ENCODE results near the gene TRERF1.

Gene TRERF1

DNA sequence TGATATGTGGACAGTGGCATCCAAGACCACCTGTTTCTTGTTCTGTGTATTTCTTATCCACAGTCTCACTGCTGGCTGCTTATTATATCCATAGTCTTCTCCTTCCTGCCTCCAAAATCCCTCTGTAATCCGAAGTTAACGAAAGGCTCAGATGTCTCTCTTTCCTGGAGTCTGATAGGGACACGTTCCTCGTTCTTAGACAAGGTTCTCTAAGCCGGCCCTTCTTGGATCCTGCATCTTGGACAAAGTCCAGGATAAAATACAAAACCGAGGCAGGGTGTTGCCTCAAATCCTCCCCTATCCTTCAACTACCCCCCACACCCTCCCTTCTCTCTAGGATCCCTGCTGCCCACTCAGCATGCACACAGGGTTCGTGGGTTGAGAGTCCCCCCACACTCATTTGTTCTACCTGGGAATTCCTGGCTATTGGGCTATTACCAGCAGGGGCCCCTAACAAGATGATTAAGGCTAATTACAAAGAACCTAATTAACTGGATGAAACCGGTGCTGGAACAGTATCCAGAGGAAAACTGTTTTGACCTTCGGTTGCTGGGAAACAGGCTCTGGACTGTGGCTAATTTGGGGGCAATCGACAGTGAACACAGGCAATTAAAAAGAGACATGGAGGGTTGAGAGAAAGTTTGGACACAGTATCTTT is 201.3 kb downstream of the TRERF1 start:
- H3K36me3 ChIP-seq (replicated peaks; ENCODE audit: insufficient read depth, low read length), result no peaks in the 10 kb centered on the region

DNA sequence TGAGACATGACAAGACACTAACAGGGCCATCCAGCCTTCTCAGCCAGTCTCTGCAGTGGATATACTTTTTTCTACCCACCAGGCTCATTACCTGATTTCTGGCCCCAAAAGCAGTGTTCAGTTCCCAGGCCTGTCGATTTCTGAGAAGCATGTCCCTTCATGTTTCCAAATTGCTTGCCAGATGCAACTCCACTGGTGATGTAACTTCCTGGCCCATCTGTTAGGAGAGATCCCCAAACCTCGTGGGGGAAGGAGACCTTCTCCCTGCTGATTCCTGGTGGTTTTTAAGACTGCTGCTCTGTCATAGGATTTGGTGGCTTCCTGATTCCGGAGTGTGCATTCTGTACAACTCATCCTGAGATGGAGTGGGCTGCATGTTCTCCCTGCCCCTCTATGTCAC is 202.4 kb downstream of the TRERF1 start:
- H3K79me2 ChIP-seq (ENCODE audit: low read length), result no peaks in the 10 kb centered on the region

More for the DNA sequence above, 201.3 kb downstream of the TRERF1 start:
- no peaks in the 10 kb centered on the region for H3K9me2 ChIP-seq (replicated peaks; ENCODE audit: insufficient read depth, low read length)
- no peak overlapping the region for H3K4me3 ChIP-seq (ENCODE audit: low read length)
- H3K9ac ChIP-seq (ENCODE audit: low read length), result no peak overlapping the region
- H3K4me1 ChIP-seq (ENCODE audit: low read length), result no peaks in the 10 kb centered on the region
- TF ChIP-seq, protein P1, sequence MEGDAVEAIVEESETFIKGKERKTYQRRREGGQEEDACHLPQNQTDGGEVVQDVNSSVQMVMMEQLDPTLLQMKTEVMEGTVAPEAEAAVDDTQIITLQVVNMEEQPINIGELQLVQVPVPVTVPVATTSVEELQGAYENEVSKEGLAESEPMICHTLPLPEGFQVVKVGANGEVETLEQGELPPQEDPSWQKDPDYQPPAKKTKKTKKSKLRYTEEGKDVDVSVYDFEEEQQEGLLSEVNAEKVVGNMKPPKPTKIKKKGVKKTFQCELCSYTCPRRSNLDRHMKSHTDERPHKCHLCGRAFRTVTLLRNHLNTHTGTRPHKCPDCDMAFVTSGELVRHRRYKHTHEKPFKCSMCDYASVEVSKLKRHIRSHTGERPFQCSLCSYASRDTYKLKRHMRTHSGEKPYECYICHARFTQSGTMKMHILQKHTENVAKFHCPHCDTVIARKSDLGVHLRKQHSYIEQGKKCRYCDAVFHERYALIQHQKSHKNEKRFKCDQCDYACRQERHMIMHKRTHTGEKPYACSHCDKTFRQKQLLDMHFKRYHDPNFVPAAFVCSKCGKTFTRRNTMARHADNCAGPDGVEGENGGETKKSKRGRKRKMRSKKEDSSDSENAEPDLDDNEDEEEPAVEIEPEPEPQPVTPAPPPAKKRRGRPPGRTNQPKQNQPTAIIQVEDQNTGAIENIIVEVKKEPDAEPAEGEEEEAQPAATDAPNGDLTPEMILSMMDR (IDR thresholded peaks at IDR 0.05; ENCODE audit: low read length), result no peak
- no peak for TF ChIP-seq EZH2phosphoT487 (IDR thresholded peaks at IDR 0.05; ENCODE audit: low read length)
- TF ChIP-seq EZH2 (optimal IDR thresholded peaks at IDR 0.05; ENCODE audit: low read depth, low read length), result no peak
- H3K9me3 ChIP-seq (replicated peaks; ENCODE audit: insufficient read depth, low read length), result no peaks in the 10 kb centered on the region
- H3K79me2 ChIP-seq (ENCODE audit: low read length), result no peaks in the 10 kb centered on the region
- no peak overlapping the region for H2AFZ ChIP-seq (ENCODE audit: low read length)
- no peak for DNase-seq
- H4K20me1 ChIP-seq (ENCODE audit: insufficient read depth, low read length), result no peaks in the 10 kb centered on the region
- H3K27ac ChIP-seq (ENCODE audit: low read length), result no peak overlapping the region
- no peak overlapping the region for H3K4me2 ChIP-seq (ENCODE audit: low read depth, low read length)
- H3F3A ChIP-seq (ENCODE audit: insufficient read depth, low read length), result no peaks in the 10 kb centered on the region
- no peaks in the 10 kb centered on the region for H3K27me3 ChIP-seq (replicated peaks; ENCODE audit: insufficient read depth, low read length)

DNA sequence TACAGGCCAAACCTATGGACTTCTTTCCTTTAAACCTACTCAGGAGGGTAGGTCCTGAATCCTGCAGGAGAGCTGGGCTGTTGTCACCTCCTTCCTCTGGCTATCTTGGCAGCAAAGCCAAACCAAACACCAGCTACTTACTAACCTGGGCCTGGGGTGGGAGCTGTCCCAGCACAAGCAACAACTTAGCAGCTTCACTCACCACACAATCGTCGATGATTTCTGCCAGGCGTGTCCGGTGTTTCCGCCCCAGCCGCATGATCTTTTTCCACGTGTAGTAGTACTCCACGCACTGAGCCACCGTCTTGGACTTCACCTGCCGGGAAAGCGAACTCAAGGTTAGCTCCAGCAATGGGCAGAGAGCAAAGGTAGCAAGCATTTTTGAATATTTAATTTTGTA is 208.7 kb downstream of the TRERF1 start:
- Histone ChIP-seq H2AFZ (ENCODE audit: low read length) (no peak overlapping the region), H3K27ac (ENCODE audit: low read length) (no peak overlapping the region), H3K9me3 (replicated peaks; ENCODE audit: insufficient read depth, low read length) (no peaks in the 10 kb centered on the region), H3K9me2 (replicated peaks; ENCODE audit: insufficient read depth, low read length) (no peaks in the 10 kb centered on the region), H3K79me2 (ENCODE audit: low read length) (no peaks in the 10 kb centered on the region), H3K9ac (ENCODE audit: low read length) (no peak overlapping the region), H3K27me3 (replicated peaks; ENCODE audit: insufficient read depth, low read length) (no peaks in the 10 kb centered on the region), H4K20me1 (ENCODE audit: insufficient read depth, low read length) (no peaks in the 10 kb centered on the region), H3K4me1 (ENCODE audit: low read length) (0 out of 2 replicates have a peak, but pooled peaks cover 3% of the 10 kb centered on the region), H3F3A (ENCODE audit: insufficient read depth, low read length) (no peaks in the 10 kb centered on the region), H3K4me2 (ENCODE audit: low read depth, low read length) (no peak overlapping the region), H3K4me3 (ENCODE audit: low read length) (no peak overlapping the region), H3K36me3 (replicated peaks; ENCODE audit: insufficient read depth, low read length) (no peaks in the 10 kb centered on the region)
- no peak for DNase-seq
- TF ChIP-seq, protein P1 (IDR thresholded peaks at IDR 0.05; ENCODE audit: low read length), result no peak
- no peak for TF ChIP-seq EZH2 (optimal IDR thresholded peaks at IDR 0.05; ENCODE audit: low read depth, low read length)
- no peak for TF ChIP-seq EZH2phosphoT487 (IDR thresholded peaks at IDR 0.05; ENCODE audit: low read length)

More for the DNA sequence above, 202.4 kb downstream of the TRERF1 start:
- no peaks in the 10 kb centered on the region for H3K4me1 ChIP-seq (ENCODE audit: low read length)
- no peak overlapping the region for H3K9ac ChIP-seq (ENCODE audit: low read length)
- no peaks in the 10 kb centered on the region for H4K20me1 ChIP-seq (ENCODE audit: insufficient read depth, low read length)
- H3K4me2 ChIP-seq (ENCODE audit: low read depth, low read length), result no peak overlapping the region
- DNase-seq, result no peak
- no peak overlapping the region for H3K4me3 ChIP-seq (ENCODE audit: low read length)
- H3K27me3 ChIP-seq (replicated peaks; ENCODE audit: insufficient read depth, low read length), result no peaks in the 10 kb centered on the region
- H2AFZ ChIP-seq (ENCODE audit: low read length), result no peak overlapping the region
- H3K27ac ChIP-seq (ENCODE audit: low read length), result no peak overlapping the region
- H3F3A ChIP-seq (ENCODE audit: insufficient read depth, low read length), result no peaks in the 10 kb centered on the region
- no peaks in the 10 kb centered on the region for H3K9me2 ChIP-seq (replicated peaks; ENCODE audit: insufficient read depth, low read length)
- no peaks in the 10 kb centered on the region for H3K9me3 ChIP-seq (replicated peaks; ENCODE audit: insufficient read depth, low read length)
- TF ChIP-seq EZH2phosphoT487 (IDR thresholded peaks at IDR 0.05; ENCODE audit: low read length), result no peak
- no peak for TF ChIP-seq EZH2 (optimal IDR thresholded peaks at IDR 0.05; ENCODE audit: low read depth, low read length)
- TF ChIP-seq, protein P1 (IDR thresholded peaks at IDR 0.05; ENCODE audit: low read length), result no peak
- H3K36me3 ChIP-seq (replicated peaks; ENCODE audit: insufficient read depth, low read length), result no peaks in the 10 kb centered on the region

Measured in MM.1S (cell line).